Endodermal cell (in vitro differentiated cells): ENCODE results near the gene NRXN2. TPM values are rescaled to one million over a fixed set of nuclear protein-coding genes. Genes with fewer than 3 reads are reported as not detected.

Experiments
- DNase-seq: peaks from one replicate; pipeline ENCODE4 v3.0.0-alpha.2; 2017
- H3K27ac ChIP-seq: 2 replicates; pipeline ENCODE4 v1.5.1; 2013; ENCODE audit warnings: mild to moderate bottlenecking, low read depth, low read length, moderate library complexity
- H3K27me3 ChIP-seq: 2 replicates; pipeline ENCODE4 v1.6.1; 2013; ENCODE audit warnings: mild to moderate bottlenecking, low read length, moderate library complexity; ENCODE audit not compliant: insufficient read depth, control insufficient read depth, poor library complexity, severe bottlenecking
- H3K36me3 ChIP-seq: 2 replicates; pipeline ENCODE4 v1.7.0; 2013; ENCODE audit warnings: mild to moderate bottlenecking, low read length, moderate library complexity; ENCODE audit not compliant: control insufficient read depth, insufficient read depth
- H3K4me1 ChIP-seq: one replicate; pipeline ENCODE4 v1.7.0; 2013; ENCODE audit warnings: low read length; ENCODE audit not compliant: control insufficient read depth, insufficient read depth
- H3K4me3 ChIP-seq: 2 replicates; pipeline ENCODE4 v1.5.1; 2013; ENCODE audit warnings: mild to moderate bottlenecking, low read length, moderate library complexity
- H3K9ac ChIP-seq: 2 replicates; pipeline ENCODE4 v1.6.1; 2013; ENCODE audit warnings: mild to moderate bottlenecking, low read length, moderate library complexity; ENCODE audit not compliant: poor library complexity, severe bottlenecking; ENCODE audit errors: extremely low read depth
- H3K9me3 ChIP-seq: 2 replicates; pipeline ENCODE4 v1.6.1; 2013; ENCODE audit warnings: mild to moderate bottlenecking, low read length, moderate library complexity; ENCODE audit not compliant: control insufficient read depth
- H3K27ac Mint-ChIP-seq: 2 replicates; pipeline ENCODE4 v1.8.0; 2020; ENCODE audit warnings: mixed read lengths
- H3K27me3 Mint-ChIP-seq: 2 replicates; pipeline ENCODE4 v1.8.0; 2021; ENCODE audit warnings: mild to moderate bottlenecking, mixed read lengths; ENCODE audit not compliant: insufficient read depth
- H3K36me3 Mint-ChIP-seq: 2 replicates; pipeline ENCODE4 v1.8.0; 2020; ENCODE audit warnings: low read depth, mixed read lengths
- H3K4me1 Mint-ChIP-seq: 2 replicates; pipeline ENCODE4 v1.8.0; 2020; ENCODE audit warnings: mixed read lengths
- H3K4me3 Mint-ChIP-seq: 2 replicates; pipeline ENCODE4 v1.8.0; 2020; ENCODE audit warnings: mild to moderate bottlenecking, moderate library complexity, mixed read lengths
- H3K9me3 Mint-ChIP-seq: 2 replicates; pipeline ENCODE4 v1.8.0; 2020; ENCODE audit warnings: mild to moderate bottlenecking, mixed read lengths
- WGBS, 2 experiments: methylation state at CpG; one replicate each; pipeline versions ENCODE4 v1.1.5 to v1.1.7; 2013; ENCODE audit warnings: missing lambda C conversion rate in 2 of 2, mixed read lengths in 1 of 2; ENCODE audit not compliant: insufficient coverage in 1 of 2, insufficient read length in 1 of 2; 5-methylcytosine and 5-hydroxymethylcytosine counted together
- total RNA-seq, 2 donors: library from RNA; stranded (reverse); fragmentation: NEBNext Ultra II Directional in 1 of 2; extraction: Animal tissue kit (Norgen Biotek cat#: 25700) in 1 of 2; gene quantifications; 2 replicates in 1 of 2; 3 replicates in 1 of 2; pipeline ENCODE4 v1.2.1, GENCODE V29; 2021
- TF ChIP-seq, protein P1 (sequence below): fragments of 200-600 bp; sonication (generic); conservative IDR thresholded peaks from 2 replicates; pipeline ENCODE4 v1.5.0; 2021; ENCODE audit warnings: antibody characterized with exemption, mild to moderate bottlenecking

Gene NRXN2
- total RNA-seq, 2 donors from 2014 or later: 1.00 to 1.5 TPM

DNA sequence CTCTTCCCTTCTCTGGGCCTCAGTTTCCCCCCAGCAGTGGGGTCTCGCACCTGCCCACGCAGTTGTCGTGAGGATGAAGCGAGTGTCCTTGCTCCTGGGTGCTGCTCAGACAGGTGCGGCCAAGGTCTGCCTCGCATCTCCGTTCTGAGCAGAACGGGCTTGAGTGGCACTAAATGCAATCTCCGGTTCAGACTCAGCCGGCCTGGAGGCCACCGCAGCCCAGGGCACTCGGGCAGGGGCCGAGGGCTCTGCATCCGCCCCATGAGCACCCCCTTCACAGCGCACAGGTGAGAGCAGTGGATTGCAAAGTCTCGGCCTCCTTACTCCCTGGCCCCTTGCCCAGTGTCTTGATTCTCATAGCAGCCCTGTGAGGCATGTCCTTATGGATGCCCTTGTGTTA is 162.1 kb downstream of the NRXN2 start:
- peaks cover 6% of the 10 kb centered on the region for H3K4me1 Mint-ChIP-seq

DNA sequence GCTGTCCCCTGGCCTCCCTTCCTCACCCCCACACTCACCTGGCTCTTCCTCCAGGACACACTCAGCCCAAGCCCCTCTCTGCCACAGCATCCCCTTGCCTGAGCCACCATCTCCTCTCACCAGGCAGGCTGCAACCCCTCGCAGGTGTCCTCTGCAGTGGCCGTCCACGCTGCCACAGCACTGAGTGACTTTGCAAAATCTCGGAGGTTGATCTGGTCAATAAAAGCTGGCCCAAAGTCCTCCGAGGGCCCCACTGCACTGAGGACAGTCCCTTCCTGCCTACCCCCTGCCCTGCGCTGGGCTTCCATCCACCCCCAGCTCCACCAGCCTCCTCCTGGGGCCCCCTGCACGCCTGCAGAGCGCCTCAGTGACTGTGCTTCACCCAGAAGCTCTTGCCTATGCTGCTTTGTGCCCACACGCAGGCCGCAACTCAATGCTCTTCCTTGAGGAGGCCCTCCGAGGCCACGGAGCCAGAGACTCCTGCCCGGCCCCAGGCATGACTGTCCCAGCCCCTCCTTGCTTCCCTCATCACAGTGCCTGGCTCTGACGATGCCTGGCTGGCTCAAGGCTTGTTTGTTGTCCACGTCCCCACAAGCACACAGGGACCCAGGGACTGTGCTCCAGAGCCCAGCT is 162.7 kb downstream of the NRXN2 start:
- no peak overlapping the region for H3K9ac ChIP-seq
- peak overlapping the region; percentile 76 for H3K27ac Mint-ChIP-seq
- TF ChIP-seq, protein P1, sequence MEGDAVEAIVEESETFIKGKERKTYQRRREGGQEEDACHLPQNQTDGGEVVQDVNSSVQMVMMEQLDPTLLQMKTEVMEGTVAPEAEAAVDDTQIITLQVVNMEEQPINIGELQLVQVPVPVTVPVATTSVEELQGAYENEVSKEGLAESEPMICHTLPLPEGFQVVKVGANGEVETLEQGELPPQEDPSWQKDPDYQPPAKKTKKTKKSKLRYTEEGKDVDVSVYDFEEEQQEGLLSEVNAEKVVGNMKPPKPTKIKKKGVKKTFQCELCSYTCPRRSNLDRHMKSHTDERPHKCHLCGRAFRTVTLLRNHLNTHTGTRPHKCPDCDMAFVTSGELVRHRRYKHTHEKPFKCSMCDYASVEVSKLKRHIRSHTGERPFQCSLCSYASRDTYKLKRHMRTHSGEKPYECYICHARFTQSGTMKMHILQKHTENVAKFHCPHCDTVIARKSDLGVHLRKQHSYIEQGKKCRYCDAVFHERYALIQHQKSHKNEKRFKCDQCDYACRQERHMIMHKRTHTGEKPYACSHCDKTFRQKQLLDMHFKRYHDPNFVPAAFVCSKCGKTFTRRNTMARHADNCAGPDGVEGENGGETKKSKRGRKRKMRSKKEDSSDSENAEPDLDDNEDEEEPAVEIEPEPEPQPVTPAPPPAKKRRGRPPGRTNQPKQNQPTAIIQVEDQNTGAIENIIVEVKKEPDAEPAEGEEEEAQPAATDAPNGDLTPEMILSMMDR: no peak
- H3K27me3 ChIP-seq: no peaks in the 10 kb centered on the region
- no peaks in the 10 kb centered on the region for H3K36me3 Mint-ChIP-seq
- no peaks in the 10 kb centered on the region for H3K4me1 ChIP-seq
- H3K4me3 Mint-ChIP-seq: no peak overlapping the region
- peaks cover 6% of the 10 kb centered on the region for H3K4me1 Mint-ChIP-seq
- H3K9me3 ChIP-seq: no peaks in the 10 kb centered on the region
- no peak overlapping the region for H3K4me3 ChIP-seq
- WGBS, 2 experiments: 83 to 89% methylated on average over 10 to 15 of the region's 15 CpGs
- peak; percentile 67 for DNase-seq
- no peak overlapping the region for H3K27ac ChIP-seq
- H3K9me3 Mint-ChIP-seq: no peaks in the 10 kb centered on the region
- H3K36me3 ChIP-seq: no peaks in the 10 kb centered on the region
- peaks cover 3% of the 10 kb centered on the region for H3K27me3 Mint-ChIP-seq

More for the DNA sequence above, 162.1 kb downstream of the NRXN2 start:
- H3K36me3 ChIP-seq: no peaks in the 10 kb centered on the region
- H3K4me1 ChIP-seq: no peaks in the 10 kb centered on the region
- TF ChIP-seq, protein P1: no peak
- DNase-seq: no peak
- 96 to 97% methylated on average over 14 to 16 of the region's 16 CpGs for WGBS, 2 experiments
- H3K9me3 ChIP-seq: no peaks in the 10 kb centered on the region
- Mint-ChIP-seq H3K27ac (no peak overlapping the region), H3K36me3 (no peaks in the 10 kb centered on the region), H3K27me3 (peaks cover 3% of the 10 kb centered on the region), H3K9me3 (no peaks in the 10 kb centered on the region), H3K4me3 (no peak overlapping the region)
- no peak overlapping the region for H3K27ac ChIP-seq
- H3K27me3 ChIP-seq: no peaks in the 10 kb centered on the region
- H3K9ac ChIP-seq: no peak overlapping the region
- no peak overlapping the region for H3K4me3 ChIP-seq

DNA sequence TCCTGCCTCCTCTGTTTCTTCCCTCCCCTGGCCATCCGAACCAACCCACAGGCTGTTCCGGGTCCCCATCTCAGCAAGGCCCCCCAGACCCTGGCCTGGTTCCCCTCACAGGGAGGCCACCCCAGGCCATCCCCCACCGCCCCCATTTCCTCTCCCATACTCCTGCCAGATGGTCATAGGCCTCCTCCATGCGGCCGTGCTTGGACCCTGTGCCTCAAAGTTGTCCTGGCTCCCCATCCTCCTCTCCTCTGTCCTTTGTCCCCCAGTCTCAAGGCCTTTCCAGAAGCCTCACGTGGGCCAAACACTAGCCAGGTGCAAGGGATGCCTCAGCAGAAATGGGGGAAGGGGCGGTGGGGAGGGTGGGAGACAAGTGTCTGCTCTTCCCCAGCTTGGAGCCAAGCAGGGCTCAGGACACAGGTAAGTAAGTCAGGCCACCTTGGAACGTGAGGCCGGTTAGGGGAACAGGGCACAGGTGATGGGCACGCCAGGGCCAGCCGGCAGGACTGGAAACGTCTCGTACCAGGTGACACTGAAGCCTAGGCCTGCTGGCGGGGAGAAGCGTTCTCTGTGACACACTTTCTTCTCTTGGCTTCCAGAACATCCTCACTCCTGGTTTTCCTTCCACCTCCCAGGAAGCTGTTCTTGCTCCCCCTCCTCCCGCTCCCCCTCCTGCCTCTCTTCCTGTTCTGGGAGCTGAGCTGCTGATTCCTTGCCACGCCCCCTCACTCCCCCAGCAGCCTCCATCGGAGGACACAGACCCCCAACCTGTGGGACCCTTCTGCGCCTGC is 163.5 kb downstream of the NRXN2 start:
- Histone ChIP-seq H3K36me3 (no peaks in the 10 kb centered on the region), H3K27me3 (no peaks in the 10 kb centered on the region), H3K9ac (no peak overlapping the region), H3K27ac (no peak overlapping the region), H3K9me3 (no peaks in the 10 kb centered on the region), H3K4me1 (no peaks in the 10 kb centered on the region), H3K4me3 (no peak overlapping the region)
- no peaks in the 10 kb centered on the region for H3K9me3 Mint-ChIP-seq
- WGBS, 2 experiments: 72 to 79% methylated on average over 12 to 19 of the region's 19 CpGs
- peaks cover 6% of the 10 kb centered on the region for H3K4me1 Mint-ChIP-seq
- H3K36me3 Mint-ChIP-seq: no peaks in the 10 kb centered on the region
- peak overlapping the region; percentile 76 for H3K27ac Mint-ChIP-seq
- DNase-seq: peak; percentile 73
- H3K4me3 Mint-ChIP-seq: no peak overlapping the region
- TF ChIP-seq, protein P1: no peak
- peaks cover 3% of the 10 kb centered on the region for H3K27me3 Mint-ChIP-seq
